Bronchial epithelial cell (primary cell): Measurements from ENCODE around the gene KAT8. TPM values are rescaled to one million over a fixed set of nuclear protein-coding genes. Genes with fewer than 3 reads are reported as not detected.
"Not testable (repeated sequence)": the region's sequence is repeated elsewhere in the genome, so short reads cannot be mapped to it uniquely, and the experiment has no call there.

Experiments used
- DNase-seq: peaks from one replicate; pipeline ENCODE4 v3.0.0-alpha.2; 2010; ENCODE audit warnings: low read depth
- FAIRE-seq: peaks from 2 replicates; lab custom pipeline; 2011; peaks lifted over from hg19 to GRCh38; lab: Jason Lieb, UNC
- H3K27me3 ChIP-seq: 2 replicates; pipeline ENCODE4 v1.5.1; 2011; ENCODE audit warnings: low read length; ENCODE audit not compliant: control insufficient read depth, insufficient read depth
- H3K36me3 ChIP-seq: 2 replicates; pipeline ENCODE4 v1.5.1; 2011; ENCODE audit warnings: low read length; ENCODE audit not compliant: control insufficient read depth, insufficient read depth
- H3K4me3 ChIP-seq: 2 replicates; pipeline ENCODE4 v1.5.1; 2011; ENCODE audit warnings: mild to moderate bottlenecking, low read depth, low read length, control low read depth
- CTCF ChIP-seq: IDR thresholded peaks from 2 replicates; pipeline ENCODE4 v1.5.1; 2011; ENCODE audit warnings: mild to moderate bottlenecking, moderate library complexity, low read length, control low read depth, inconsistent platforms; ENCODE audit not compliant: insufficient read depth, severe bottlenecking
- total RNA-seq: library from RNA; depleted of rRNA; stranded (reverse); fragments of >200 nt; gene quantifications from 2 replicates; pipeline ENCODE4 v1.2.1, GENCODE V29; 2014

Gene KAT8
- total RNA-seq, 1 donor from 2014 or later, result 54.5 TPM

GRCh38 chr16:31149332-31149731, 31.9 kb downstream of the KAT8 start:
- FAIRE-seq, result no peak
- H3K4me3 ChIP-seq, result no peak overlapping the region
- H3K27me3 ChIP-seq, result no peaks in the 10 kb centered on the region
- no peak for TF ChIP-seq CTCF
- no peak for DNase-seq
- H3K36me3 ChIP-seq, result no peaks in the 10 kb centered on the region

- Histone ChIP-seq H3K27me3 (no peaks in the 10 kb centered on the region), H3K36me3 (no peaks in the 10 kb centered on the region), H3K4me3 (no peak within 1 kb of the TSS)
- no peak for FAIRE-seq
- no peak for DNase-seq
- TF ChIP-seq CTCF, result no peak
These were observed 32.7 kb downstream of the KAT8 start, which contains the start of gene PRSS36 for GRCh38 chr16:31149894-31150890. Gene PRSS36, minus strand, starts transcription at chr16:31150066. Its CDS starts 31 bp downstream, at chr16:31150035.

- not testable (repeated sequence) for FAIRE-seq, DNase-seq, H3K27me3 ChIP-seq, H3K36me3 ChIP-seq, H3K4me3 ChIP-seq
These were observed 33.5 kb downstream of the KAT8 start for GRCh38 chr16:31150976-31151375.

GRCh38 chr16:31157136-31157535, 39.7 kb downstream of the KAT8 start:
- TF ChIP-seq CTCF, result no peak
- DNase-seq, result no peak
- H3K4me3 ChIP-seq, result no peak overlapping the region
- no peaks in the 10 kb centered on the region for H3K36me3 ChIP-seq
- FAIRE-seq, result no peak
- H3K27me3 ChIP-seq, result no peaks in the 10 kb centered on the region

GRCh38 chr16:31167315-31167714, 49.9 kb downstream of the KAT8 start:
- DNase-seq (no peak), FAIRE-seq (no peak)
- no peaks in the 10 kb centered on the region for H3K27me3 ChIP-seq
- no peak for TF ChIP-seq CTCF
- no peak overlapping the region for H3K4me3 ChIP-seq
- H3K36me3 ChIP-seq, result no peaks in the 10 kb centered on the region

- TF ChIP-seq CTCF, result no peak
- H3K4me3 ChIP-seq, result no peak overlapping the region
- FAIRE-seq (no peak), DNase-seq (no peak)
- no peaks in the 10 kb centered on the region for H3K36me3 ChIP-seq
- H3K27me3 ChIP-seq, result no peaks in the 10 kb centered on the region
These were observed 51.4 kb downstream of the KAT8 start for GRCh38 chr16:31168848-31169247.

- H3K36me3 ChIP-seq, FAIRE-seq, H3K4me3 ChIP-seq, H3K27me3 ChIP-seq, DNase-seq: not testable (repeated sequence)
These were observed 52.6 kb downstream of the KAT8 start for GRCh38 chr16:31170048-31170447.
